ENCODE data around the gene ATE1. TPM values are rescaled to one million over a fixed set of nuclear protein-coding genes. Genes with fewer than 3 reads are reported as not detected.

The ATE1 gene
- total RNA-seq, 2 experiments from 2014 or later = 13.6 to 17.5 TPM

- no peak for DNase-seq
- Mint-ChIP-seq H3K4me3 (no peak overlapping the region), H3K27me3 (ENCODE audit: low read depth) (peaks cover 27% of the 10 kb centered on the region), H3K27ac (no peak overlapping the region), H3K4me1 (ENCODE audit: low read depth) (peaks cover 12% of the 10 kb centered on the region), H3K36me3 (ENCODE audit: low read depth) (peaks cover 17% of the 10 kb centered on the region), H3K9me3 (no peaks in the 10 kb centered on the region)
- CTCF ChIA-PET = no interaction called here
- intact Hi-C loops (cut with micrococcal nuclease) = no loop called here
Observed at GRCh38 chr10:121739114-121739513, 188.7 kb downstream of the ATE1 start.

GRCh38 chr10:121736315-121737130 lies 191.3 kb downstream of the ATE1 start:
- H3K4me1 Mint-ChIP-seq (ENCODE audit: low read depth) = peaks cover 12% of the 10 kb centered on the region
- no peak for DNase-seq
- no peak overlapping the region for H3K27ac Mint-ChIP-seq
- peaks cover 39% of the 10 kb centered on the region for H3K27me3 Mint-ChIP-seq (ENCODE audit: low read depth)
- peaks cover 5% of the 10 kb centered on the region for H3K36me3 Mint-ChIP-seq (ENCODE audit: low read depth)
- CTCF ChIA-PET = interaction anchor here (0.7 to 1.2 kb wide), 3 partner anchors 42 to 1198 kb away, joined by 3 to 4 read pairs (median 4); no protein-coding TSS in a partner anchor
- H3K4me3 Mint-ChIP-seq = no peak overlapping the region
- intact Hi-C loops (cut with micrococcal nuclease) = loop anchor here (2.0 kb wide), 1 partner anchor 150 kb away; no protein-coding TSS in a partner anchor
- no peaks in the 10 kb centered on the region for H3K9me3 Mint-ChIP-seq

GRCh38 chr10:121735263-121735662 lies 192.6 kb downstream of the ATE1 start:
- Mint-ChIP-seq H3K4me1 (ENCODE audit: low read depth) (peaks cover 7% of the 10 kb centered on the region), H3K4me3 (no peak overlapping the region), H3K9me3 (no peaks in the 10 kb centered on the region), H3K27ac (no peak overlapping the region), H3K36me3 (ENCODE audit: low read depth) (no peaks in the 10 kb centered on the region), H3K27me3 (ENCODE audit: low read depth) (peaks cover 39% of the 10 kb centered on the region)
- DNase-seq = no peak
- intact Hi-C loops (cut with micrococcal nuclease) = no loop called here
- CTCF ChIA-PET = no interaction called here

- Mint-ChIP-seq H3K27ac (no peak overlapping the region), H3K36me3 (ENCODE audit: low read depth) (no peaks in the 10 kb centered on the region), H3K4me3 (no peak overlapping the region), H3K9me3 (no peaks in the 10 kb centered on the region), H3K27me3 (ENCODE audit: low read depth) (peaks cover 39% of the 10 kb centered on the region), H3K4me1 (ENCODE audit: low read depth) (peaks cover 7% of the 10 kb centered on the region)
- CTCF ChIA-PET = interaction anchor here (0.6 kb wide), 1 partner anchor 784 kb away, joined by 5 read pairs; no protein-coding TSS in a partner anchor
- DNase-seq = peak; percentile 25
- intact Hi-C loops (cut with micrococcal nuclease) = loop anchor here (1.0 to 5.0 kb wide), 3 partner anchors 168 to 791 kb away; no protein-coding TSS in a partner anchor
Observed at GRCh38 chr10:121734589-121735045, 193.2 kb downstream of the ATE1 start.

- peaks cover 42% of the 10 kb centered on the region for H3K27me3 Mint-ChIP-seq (ENCODE audit: low read depth)
- H3K4me3 Mint-ChIP-seq = no peak overlapping the region
- H3K4me1 Mint-ChIP-seq (ENCODE audit: low read depth) = peaks cover 4% of the 10 kb centered on the region
- CTCF ChIA-PET = interaction anchor here (0.9 to 1.1 kb wide), 3 partner anchors 11 to 153 kb away, joined by 3 to 4 read pairs (median 3); no protein-coding TSS in a partner anchor
- no peak for DNase-seq
- intact Hi-C loops (cut with micrococcal nuclease) = loop anchor here (5.0 kb wide), 1 partner anchor 169 kb away; no protein-coding TSS in a partner anchor
- H3K36me3 Mint-ChIP-seq (ENCODE audit: low read depth) = no peaks in the 10 kb centered on the region
- H3K9me3 Mint-ChIP-seq = no peaks in the 10 kb centered on the region
- no peak overlapping the region for H3K27ac Mint-ChIP-seq
Observed at GRCh38 chr10:121732656-121733445, 195.0 kb downstream of the ATE1 start.

- intact Hi-C loops (cut with micrococcal nuclease) = loop anchor here (5.0 kb wide), 1 partner anchor 170 kb away; no protein-coding TSS in a partner anchor
- Mint-ChIP-seq H3K27me3 (ENCODE audit: low read depth) (peaks cover 41% of the 10 kb centered on the region), H3K9me3 (no peaks in the 10 kb centered on the region), H3K27ac (no peak overlapping the region), H3K36me3 (ENCODE audit: low read depth) (no peaks in the 10 kb centered on the region), H3K4me3 (no peak overlapping the region), H3K4me1 (ENCODE audit: low read depth) (no peaks in the 10 kb centered on the region)
- CTCF ChIA-PET = no interaction called here
- DNase-seq = no peak
Observed at GRCh38 chr10:121732172-121732571, 195.7 kb downstream of the ATE1 start.

- intact Hi-C loops (cut with micrococcal nuclease) = no loop called here
- H3K4me3 Mint-ChIP-seq = no peak overlapping the region
- H3K4me1 Mint-ChIP-seq (ENCODE audit: low read depth) = no peaks in the 10 kb centered on the region
- H3K27me3 Mint-ChIP-seq (ENCODE audit: low read depth) = peaks cover 2% of the 10 kb centered on the region
- no peak overlapping the region for H3K27ac Mint-ChIP-seq
- no peaks in the 10 kb centered on the region for H3K36me3 Mint-ChIP-seq (ENCODE audit: low read depth)
- no peaks in the 10 kb centered on the region for H3K9me3 Mint-ChIP-seq
- CTCF ChIA-PET = no interaction called here
- DNase-seq = no peak
Observed at GRCh38 chr10:121724282-121724681, 203.5 kb downstream of the ATE1 start.

GRCh38 chr10:121722665-121723064 lies 205.2 kb downstream of the ATE1 start:
- intact Hi-C loops (cut with micrococcal nuclease) = no loop called here
- H3K4me3 Mint-ChIP-seq = no peak overlapping the region
- DNase-seq = no peak
- H3K36me3 Mint-ChIP-seq (ENCODE audit: low read depth) = no peaks in the 10 kb centered on the region
- no peaks in the 10 kb centered on the region for H3K27me3 Mint-ChIP-seq (ENCODE audit: low read depth)
- CTCF ChIA-PET = interaction anchor here (1.1 kb wide), 1 partner anchor 11 kb away, joined by 3 read pairs; no protein-coding TSS in a partner anchor
- H3K4me1 Mint-ChIP-seq (ENCODE audit: low read depth) = no peaks in the 10 kb centered on the region
- H3K9me3 Mint-ChIP-seq = no peaks in the 10 kb centered on the region
- H3K27ac Mint-ChIP-seq = no peak overlapping the region

GRCh38 chr10:121721257-121721656 lies 206.6 kb downstream of the ATE1 start:
- Mint-ChIP-seq H3K9me3 (no peaks in the 10 kb centered on the region), H3K27ac (no peak overlapping the region), H3K27me3 (ENCODE audit: low read depth) (no peaks in the 10 kb centered on the region), H3K36me3 (ENCODE audit: low read depth) (no peaks in the 10 kb centered on the region), H3K4me1 (ENCODE audit: low read depth) (no peaks in the 10 kb centered on the region), H3K4me3 (no peak overlapping the region)
- no peak for DNase-seq
- CTCF ChIA-PET = no interaction called here
- intact Hi-C loops (cut with micrococcal nuclease) = no loop called here

GRCh38 chr10:121715969-121716368 lies 211.9 kb downstream of the ATE1 start:
- Mint-ChIP-seq H3K27me3 (ENCODE audit: low read depth) (no peaks in the 10 kb centered on the region), H3K36me3 (ENCODE audit: low read depth) (no peaks in the 10 kb centered on the region), H3K27ac (no peak overlapping the region), H3K9me3 (no peaks in the 10 kb centered on the region), H3K4me3 (no peak overlapping the region), H3K4me1 (ENCODE audit: low read depth) (no peaks in the 10 kb centered on the region)
- no peak for DNase-seq
- intact Hi-C loops (cut with micrococcal nuclease) = no loop called here
- CTCF ChIA-PET = interaction anchor here (0.6 kb wide), 1 partner anchor 154 kb away, joined by 3 read pairs; no protein-coding TSS in a partner anchor

- Mint-ChIP-seq H3K4me3 (no peak overlapping the region), H3K36me3 (ENCODE audit: low read depth) (no peaks in the 10 kb centered on the region), H3K27me3 (ENCODE audit: low read depth) (no peaks in the 10 kb centered on the region), H3K4me1 (ENCODE audit: low read depth) (no peaks in the 10 kb centered on the region), H3K27ac (no peak overlapping the region), H3K9me3 (no peaks in the 10 kb centered on the region)
- intact Hi-C loops (cut with micrococcal nuclease) = no loop called here
- no peak for DNase-seq
- CTCF ChIA-PET = no interaction called here
Observed at GRCh38 chr10:121715076-121715475, 212.8 kb downstream of the ATE1 start.

GRCh38 chr10:121713486-121713885 lies 214.3 kb downstream of the ATE1 start:
- Mint-ChIP-seq H3K36me3 (ENCODE audit: low read depth) (no peaks in the 10 kb centered on the region), H3K4me3 (no peak overlapping the region), H3K27ac (no peak overlapping the region), H3K4me1 (ENCODE audit: low read depth) (no peaks in the 10 kb centered on the region), H3K27me3 (ENCODE audit: low read depth) (peaks cover 9% of the 10 kb centered on the region), H3K9me3 (no peaks in the 10 kb centered on the region)
- DNase-seq = no peak
- CTCF ChIA-PET = no interaction called here
- intact Hi-C loops (cut with micrococcal nuclease) = no loop called here
